ENCODE data around the gene RNF141.

GRCh38 chr11:10504490-10504889 is 36.5 kb downstream of the RNF141 start:
- TF ChIP-seq CTCF (conservative IDR thresholded peaks at IDR 0.05; ENCODE audit: low read length) = no peak
- no peak for TF ChIP-seq EZH2phosphoT487 (IDR thresholded peaks at IDR 0.05; ENCODE audit: borderline replicate concordance, low read depth, low read length)
